Measurements from ENCODE around the gene UGT1A5.

GRCh38 chr2:233764264-233764663 lies 51.6 kb downstream of the UGT1A5 start:
- no peak for TF ChIP-seq TEAD4 (IDR thresholded peaks at IDR 0.05)
- TF ChIP-seq EP300 (IDR thresholded peaks at IDR 0.05; ENCODE audit: borderline replicate concordance): no peak
- no peak for TF ChIP-seq CREB1 (IDR thresholded peaks at IDR 0.05; ENCODE audit: low read depth)
- no peak for TF ChIP-seq USF1 (IDR thresholded peaks at IDR 0.05)
- TF ChIP-seq CEBPB (IDR thresholded peaks at IDR 0.05): no peak
- no peak for TF ChIP-seq FOXM1 (IDR thresholded peaks at IDR 0.05; ENCODE audit: borderline replicate concordance, low read depth)
- no peak for TF ChIP-seq MAX (IDR thresholded peaks at IDR 0.05)
- TF ChIP-seq EGR1 (IDR thresholded peaks at IDR 0.05): no peak

Data from Ishikawa (cell line).